Measurements from ENCODE around the gene FASLG.

FASLG gene

DNA sequence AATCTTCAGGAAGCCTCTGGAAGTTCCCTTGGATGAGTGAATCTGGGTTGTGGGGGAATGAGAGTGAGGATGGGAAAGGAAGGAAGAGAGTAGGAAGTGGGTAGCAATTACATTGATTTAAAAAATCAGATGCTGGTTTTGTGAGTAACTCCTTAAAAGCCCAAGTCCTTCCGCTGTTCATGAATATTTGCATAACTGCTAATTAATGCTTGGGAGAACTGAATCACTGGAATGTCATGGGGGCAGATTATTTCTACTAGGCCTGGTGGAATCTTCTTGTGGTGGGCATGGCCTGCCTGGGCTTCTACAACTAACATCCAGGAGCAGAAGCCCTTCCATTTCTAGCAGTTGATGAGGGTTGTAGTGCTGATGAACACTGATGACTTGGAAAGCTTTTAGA, 52.7 kb downstream of the FASLG start:
- H3K9me3 ChIP-seq (ENCODE audit: control insufficient read depth in 1 of 2, low read length in 2 of 2) = no peaks in the 10 kb centered on the region
- H3K27ac ChIP-seq (ENCODE audit: low read length) = no peak overlapping the region
- H3K4me1 ChIP-seq (ENCODE audit: control insufficient read depth in 1 of 2, insufficient read depth in 2 of 2, low read length in 2 of 2) = no peaks in the 10 kb centered on the region
- no peaks in the 10 kb centered on the region for H3K36me3 ChIP-seq (ENCODE audit: control insufficient read depth in 1 of 2, insufficient read depth in 2 of 2, low read length in 2 of 2)
- H3K4me3 ChIP-seq (ENCODE audit: low read depth in 1 of 2, low read length in 2 of 2) = no peak overlapping the region
- H3K27me3 ChIP-seq (ENCODE audit: low read depth, low read length) = no peaks in the 10 kb centered on the region

DNA sequence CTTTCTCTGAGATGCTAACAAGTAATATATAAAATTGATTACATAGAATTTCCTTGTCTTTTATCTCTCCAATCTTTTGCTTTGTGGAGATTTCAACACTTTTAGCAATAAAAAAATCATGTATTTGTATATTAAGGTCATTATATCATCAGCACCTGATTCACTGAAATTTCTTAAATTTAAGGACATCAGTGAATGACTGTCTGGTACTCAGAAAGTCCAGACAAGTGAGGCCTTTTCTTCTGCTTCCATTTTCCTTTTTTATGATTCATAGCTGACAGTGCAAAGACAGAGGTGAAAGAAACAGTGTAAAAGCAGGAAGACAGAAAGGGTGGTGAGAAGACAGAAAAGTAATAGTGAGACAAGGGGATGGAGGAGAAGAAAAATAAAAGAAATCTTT, 54.6 kb downstream of the FASLG start:
- Histone ChIP-seq H3K27ac (ENCODE audit: low read length) (no peak overlapping the region), H3K9me3 (ENCODE audit: control insufficient read depth in 1 of 2, low read length in 2 of 2) (no peaks in the 10 kb centered on the region), H3K4me1 (ENCODE audit: control insufficient read depth in 1 of 2, insufficient read depth in 2 of 2, low read length in 2 of 2) (no peaks in the 10 kb centered on the region), H3K27me3 (ENCODE audit: low read depth, low read length) (no peaks in the 10 kb centered on the region), H3K36me3 (ENCODE audit: control insufficient read depth in 1 of 2, insufficient read depth in 2 of 2, low read length in 2 of 2) (no peaks in the 10 kb centered on the region), H3K4me3 (ENCODE audit: low read depth in 1 of 2, low read length in 2 of 2) (no peak overlapping the region)

All from muscle layer of duodenum (tissue), 2 donors.